22Rv1 (cell line): ENCODE data around the gene PCDHGC3.

ENCODE experiments used
- H3K27ac ChIP-seq: fragments of 450-650 bp; 2 replicates; pipeline ENCODE4 v1.5.1; 2017
- CTCF ChIP-seq: fragments of 450-650 bp; IDR thresholded peaks from 2 replicates; pipeline ENCODE4 v1.5.1; 2017; ENCODE audit warnings: mild to moderate bottlenecking
- ZFX ChIP-seq: fragments of 450-650 bp; IDR thresholded peaks from 2 replicates; pipeline ENCODE4 v1.6.1; 2017; ENCODE audit warnings: antibody characterized with exemption, borderline replicate concordance

Gene PCDHGC3

GRCh38 chr5:141486091-141486490, 10.3 kb downstream of the PCDHGC3 start:
- no peak overlapping the region for H3K27ac ChIP-seq
- TF ChIP-seq CTCF: no peak

- TF ChIP-seq CTCF: no peak
- TF ChIP-seq ZFX: no peak
- no peak overlapping the region for H3K27ac ChIP-seq
Measured at GRCh38 chr5:141487131-141487530, 11.4 kb downstream of the PCDHGC3 start.

GRCh38 chr5:141488591-141489561, 13.1 kb downstream of the PCDHGC3 start, which contains the start of gene PCDHGC5:
Gene PCDHGC5 (plus strand): TSS chr5:141489081. CDS start chr5:141489241, 160 bp downstream.
- no peak for TF ChIP-seq ZFX
- no peak for TF ChIP-seq CTCF
- H3K27ac ChIP-seq: no peak within 1 kb of the TSS

- H3K27ac ChIP-seq: no peak overlapping the region
- no peak for TF ChIP-seq CTCF
- TF ChIP-seq ZFX: no peak
Measured at GRCh38 chr5:141489841-141490240, 14.1 kb downstream of the PCDHGC3 start.

GRCh38 chr5:141490271-141490670, 14.5 kb downstream of the PCDHGC3 start:
- H3K27ac ChIP-seq: no peak overlapping the region
- TF ChIP-seq ZFX (no peak), CTCF (no peak)

GRCh38 chr5:141490771-141491170, 15.0 kb downstream of the PCDHGC3 start:
- no peak for TF ChIP-seq ZFX
- no peak for TF ChIP-seq CTCF
- H3K27ac ChIP-seq: no peak overlapping the region
